Dedifferentiated amniotic fluid mesenchymal stem cell (primary cell): ENCODE measurements around the gene RFX4.
"Not testable (repeated sequence)": the region's sequence is repeated elsewhere in the genome, so short reads cannot be mapped to it uniquely, and the experiment has no call there.

Experiments
- DNase-seq: peaks from one replicate; pipeline ENCODE4 v3.0.0-alpha.2; 2016; ENCODE audit errors: extremely low spot score

The RFX4 gene

GRCh38 chr12:106590601-106591000 lies 7.8 kb downstream of the RFX4 start:
- no peak for DNase-seq

DNA sequence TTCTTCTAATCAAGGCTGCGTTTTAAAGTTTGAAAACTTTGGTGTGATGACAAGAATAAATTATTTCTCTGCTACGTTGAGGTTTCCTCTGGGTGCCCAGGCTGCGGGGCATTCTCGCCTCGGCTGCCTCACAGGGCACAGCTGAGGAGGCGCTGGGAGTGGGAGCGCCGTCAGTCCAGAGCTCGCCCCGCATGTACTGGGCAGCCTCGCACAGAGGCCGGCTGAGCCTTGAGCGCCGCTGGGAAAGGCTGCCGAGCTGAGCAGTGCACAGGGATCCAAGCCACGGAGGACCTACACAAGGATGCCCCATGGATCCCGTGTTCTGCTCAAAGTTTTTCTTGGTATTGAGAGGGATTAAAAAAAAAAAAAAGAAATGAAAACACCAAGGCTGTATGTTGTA lies 11.6 kb downstream of the RFX4 start:
- no peak for DNase-seq

- DNase-seq: no peak
Observed at GRCh38 chr12:106595268-106595667, 12.5 kb downstream of the RFX4 start.

DNA sequence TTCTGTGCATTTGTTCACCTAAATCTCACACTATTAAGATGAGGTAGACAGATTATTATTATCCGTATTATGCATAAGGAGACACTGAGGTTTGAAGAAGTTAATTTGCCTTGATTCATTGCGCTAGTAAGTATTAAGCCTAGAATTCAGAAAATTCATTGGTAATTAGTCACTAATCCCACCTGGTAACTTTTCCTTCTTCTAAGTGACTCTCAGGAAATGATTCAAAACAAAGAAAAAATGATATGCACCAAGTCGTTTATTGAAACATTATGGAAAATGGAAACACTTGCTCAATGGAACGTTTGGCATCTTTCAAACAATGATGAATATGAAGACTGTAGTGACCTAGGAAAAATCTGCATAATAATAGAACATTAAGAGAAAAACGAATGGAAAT lies 15.2 kb downstream of the RFX4 start:
- no peak for DNase-seq

GRCh38 chr12:106599302-106599701 lies 16.5 kb downstream of the RFX4 start:
- DNase-seq: no peak

DNA sequence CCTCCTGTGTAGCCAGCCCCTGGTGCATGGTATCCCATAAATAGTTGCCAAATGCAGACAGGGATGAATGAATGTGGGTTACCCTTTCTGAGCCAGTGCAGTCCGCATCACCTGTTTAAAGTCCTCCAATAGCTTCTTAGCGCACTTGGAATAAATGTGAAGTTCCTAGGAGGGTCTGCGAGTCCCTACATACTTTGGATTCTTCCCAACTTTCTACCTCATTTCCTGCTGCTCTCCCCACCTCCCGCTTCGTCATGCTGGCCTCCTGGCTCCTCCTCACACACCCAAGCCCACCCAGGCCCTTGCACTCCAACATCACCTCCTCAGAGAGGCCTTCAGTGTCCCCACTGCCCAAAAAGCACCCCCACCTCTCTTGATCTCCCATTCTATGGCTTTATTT lies 17.7 kb downstream of the RFX4 start:
- DNase-seq: no peak

GRCh38 chr12:106601031-106601430 lies 18.2 kb downstream of the RFX4 start:
- DNase-seq: no peak

- no peak for DNase-seq
Observed at GRCh38 chr12:106601496-106601895, 18.7 kb downstream of the RFX4 start.

- DNase-seq: no peak
Observed at GRCh38 chr12:106602076-106602475, 19.3 kb downstream of the RFX4 start.

DNA sequence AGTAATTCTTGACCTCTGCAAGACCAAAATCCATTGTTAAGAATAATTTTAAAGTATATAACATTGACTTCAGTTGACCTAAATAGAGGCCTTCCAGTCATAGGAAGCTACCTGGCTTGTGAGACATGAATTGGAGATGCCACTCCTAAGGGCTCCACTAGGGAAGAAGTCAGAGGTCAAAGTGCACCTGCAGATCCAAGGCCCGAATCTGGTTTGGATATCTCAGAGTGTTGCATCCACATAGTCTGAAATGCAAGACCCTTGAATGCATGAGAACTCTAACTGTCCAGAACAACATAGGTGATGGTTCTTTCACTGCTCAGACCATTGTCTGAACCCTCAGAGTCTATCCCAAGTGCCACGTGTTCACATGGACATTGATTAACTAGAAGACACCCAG lies 22.4 kb downstream of the RFX4 start:
- no peak for DNase-seq

GRCh38 chr12:106620588-106620987 lies 37.8 kb downstream of the RFX4 start:
- DNase-seq: not testable (repeated sequence)

GRCh38 chr12:106625976-106626375 lies 43.2 kb downstream of the RFX4 start:
- DNase-seq: no peak

DNA sequence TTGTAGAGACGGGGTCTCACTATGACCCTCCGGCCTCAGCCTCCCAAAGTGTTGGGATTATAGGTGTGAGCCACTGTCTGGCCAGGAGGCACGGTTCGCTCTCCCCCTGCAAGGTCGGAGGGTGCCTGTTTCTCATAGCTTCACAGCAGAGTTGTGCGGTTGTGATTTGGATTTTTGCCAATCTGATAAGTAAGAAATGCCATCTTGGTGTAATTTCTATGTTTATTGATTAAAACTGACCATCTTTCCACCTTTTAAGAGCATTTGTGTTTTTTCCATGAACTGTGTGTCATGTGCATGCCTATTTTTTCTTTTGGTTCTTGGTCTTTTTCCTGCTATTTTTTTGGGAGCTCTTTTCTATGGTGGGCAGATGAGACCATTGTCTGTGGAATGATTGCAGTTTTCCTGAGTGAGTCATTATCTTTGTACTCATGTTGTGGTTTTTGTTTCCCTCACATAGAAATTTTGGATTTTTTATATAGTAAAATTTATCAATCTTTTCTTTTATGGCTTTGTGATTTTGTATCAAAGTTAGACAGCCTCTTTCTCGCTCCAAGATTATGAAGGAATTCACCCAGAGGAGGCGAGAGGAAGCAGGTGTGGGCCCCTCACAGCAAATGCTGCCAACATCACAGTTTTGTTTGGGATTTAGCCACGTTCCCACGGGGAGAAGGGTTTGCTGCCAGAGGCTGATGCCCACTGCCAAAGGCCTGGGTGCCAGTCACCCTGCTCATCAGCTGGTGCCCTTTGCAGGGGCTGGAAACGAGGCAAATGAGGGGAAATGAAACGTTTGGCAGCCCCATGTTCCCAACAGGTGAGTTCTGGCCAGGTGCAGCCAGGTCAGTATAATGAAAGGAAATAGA lies 47.2 kb downstream of the RFX4 start:
- no peak for DNase-seq

GRCh38 chr12:106631150-106631549 lies 48.3 kb downstream of the RFX4 start:
- DNase-seq: no peak

DNA sequence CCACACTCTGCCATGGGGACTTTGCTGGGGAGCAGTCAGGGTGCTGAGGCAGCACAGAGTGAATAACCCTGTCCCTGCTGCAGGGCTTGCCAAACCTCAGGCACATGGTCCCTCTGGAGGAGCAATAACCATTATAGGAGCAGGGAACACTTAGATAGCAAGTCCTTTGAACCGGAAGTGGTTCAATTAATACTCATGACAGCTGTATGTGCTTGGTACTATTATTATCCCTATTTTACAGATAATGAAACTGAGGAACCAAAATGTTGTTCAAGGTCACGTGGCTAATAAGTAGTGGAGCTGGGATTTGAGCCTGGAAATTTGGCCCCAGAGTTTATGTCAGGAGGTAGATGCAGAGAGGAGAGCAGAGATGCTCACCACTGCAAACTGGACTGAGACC lies 49.0 kb downstream of the RFX4 start:
- DNase-seq: no peak

DNA sequence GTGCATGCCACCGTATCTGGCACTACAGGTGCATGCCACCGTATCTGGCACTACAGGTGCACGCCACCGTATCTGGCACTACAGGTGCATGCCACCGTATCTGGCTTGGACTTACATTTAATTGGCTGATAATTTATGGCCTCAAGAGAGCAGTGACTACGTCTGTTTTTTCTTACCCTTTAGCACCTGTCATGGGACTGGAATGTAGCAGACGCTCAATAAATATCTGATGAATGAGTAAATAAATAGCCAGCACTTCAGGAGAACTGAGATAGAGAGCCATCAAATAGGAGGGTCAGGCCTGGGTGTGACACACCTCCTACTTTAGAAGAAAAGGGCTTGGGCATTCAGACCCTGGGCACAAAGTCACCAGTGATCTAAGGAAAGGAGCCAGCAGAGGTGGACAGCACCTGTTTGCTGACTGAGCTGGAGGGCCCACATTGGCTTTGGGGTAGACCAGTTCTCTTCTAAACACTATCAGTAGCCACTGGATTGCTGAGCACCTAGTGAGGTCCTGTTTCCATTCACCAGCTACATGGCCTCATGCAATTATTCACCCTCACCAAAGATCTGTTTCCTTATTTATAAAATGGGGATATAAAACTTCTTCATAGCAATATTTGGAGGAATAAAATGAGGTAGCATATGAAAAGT lies 50.1 kb downstream of the RFX4 start:
- no peak for DNase-seq

DNA sequence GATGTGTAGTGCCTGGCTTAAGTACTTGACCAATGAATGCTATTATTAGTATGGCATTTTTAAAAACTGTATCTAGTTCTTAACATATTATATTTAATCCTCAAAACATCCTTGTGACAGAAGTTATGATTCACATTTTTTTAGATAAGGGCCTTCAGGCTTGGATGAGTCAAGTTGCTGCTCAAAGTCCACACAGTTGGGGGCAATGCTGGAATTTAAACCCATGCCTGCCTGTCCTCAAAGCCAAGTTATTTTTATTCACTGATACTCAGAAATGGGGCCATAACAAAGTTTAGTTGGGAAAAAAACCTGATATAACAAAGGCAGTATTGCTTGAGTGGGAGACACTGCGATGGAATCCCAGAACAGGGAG lies 50.6 kb downstream of the RFX4 start:
- DNase-seq: no peak

- DNase-seq: no peak
Observed at GRCh38 chr12:106634206-106634605, 51.4 kb downstream of the RFX4 start.

- DNase-seq: no peak
Observed at GRCh38 chr12:106643000-106643399, 60.2 kb downstream of the RFX4 start.

DNA sequence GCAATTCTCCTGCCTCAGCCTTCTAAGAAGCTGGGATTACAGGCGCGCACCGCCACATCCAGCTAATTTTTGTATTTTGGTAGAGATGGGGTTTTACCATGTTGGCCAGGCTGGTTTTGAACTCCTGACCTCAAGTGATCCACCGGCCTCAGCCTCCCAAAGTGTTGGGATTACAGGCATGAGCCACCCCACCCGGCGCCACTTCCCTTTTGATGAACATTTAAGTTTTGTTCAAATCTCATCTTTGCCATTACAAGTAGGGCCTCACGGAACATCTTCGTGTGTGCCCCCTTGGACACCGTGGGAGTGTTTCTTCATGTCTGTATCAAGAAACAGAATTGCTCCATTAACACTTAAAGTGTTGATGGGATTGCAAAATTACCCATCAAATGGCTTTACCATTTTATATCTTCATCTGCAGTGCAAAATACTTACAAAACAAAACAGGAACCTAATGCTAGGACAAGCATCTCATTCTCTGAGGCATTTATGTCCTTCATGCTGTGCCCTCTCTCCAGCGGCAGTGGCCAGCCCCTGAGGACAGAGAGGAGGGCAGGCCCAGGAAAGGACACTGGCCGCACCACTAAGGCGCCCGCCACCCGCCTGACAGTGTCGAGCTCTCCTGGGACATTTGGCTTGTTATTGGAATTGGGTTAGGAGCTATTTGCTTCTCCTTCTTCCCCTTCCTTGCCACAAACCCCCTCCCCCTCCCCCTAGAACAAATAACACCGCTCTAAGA lies 61.7 kb downstream of the RFX4 start:
- DNase-seq: no peak

- no peak for DNase-seq
Observed at GRCh38 chr12:106645074-106645421, 62.2 kb downstream of the RFX4 start.

GRCh38 chr12:106645465-106646330 lies 62.9 kb downstream of the RFX4 start:
- DNase-seq: no peak
